PC-9 (cell line): ENCODE results near the gene INTS13. TPM values are rescaled to one million over a fixed set of nuclear protein-coding genes. Genes with fewer than 3 reads are reported as not detected.

ENCODE experiments used
- BruUV-seq: library from RNA; stranded (reverse); fragments of 400-500 nt; replicated peaks from 2 replicates; lab custom pipeline; 2021; lab: Mats Ljungman, UMichigan
- CTCF ChIA-PET: fragments of 300-600 bp; sonication (Branson Sonifier 250); formaldehyde crosslinking; loops from one replicate; lab custom pipeline; 2022; ENCODE audit warnings: antibody characterized with exemption; lab: Charles Lee
- POLR2A ChIA-PET: fragments of 300-600 bp; sonication (Branson Sonifier 250); formaldehyde crosslinking; loops from one replicate; lab custom pipeline; 2022; ENCODE audit warnings: antibody characterized with exemption; ENCODE audit not compliant: unreplicated experiment; lab: Charles Lee
- DNase-seq, 2 experiments: peaks; one replicate each; pipeline versions ENCODE4 v3.0.0 to v3.0.0-alpha.2; 2015 to 2022; ENCODE audit warnings: mixed read lengths in 1 of 2
- H2AFZ ChIP-seq: fragments of 200-600 bp; sonication (generic); 2 replicates; pipeline ENCODE4 v1.8.1; 2017; ENCODE audit warnings: antibody characterized with exemption
- H3F3A ChIP-seq: fragments of 200-600 bp; sonication (generic); 2 replicates; pipeline ENCODE4 v1.8.1; 2017; ENCODE audit warnings: antibody characterized with exemption, mild to moderate bottlenecking, low read depth; ENCODE audit not compliant: insufficient read depth
- H3K27ac ChIP-seq: fragments of 200-600 bp; sonication (generic); 2 replicates; pipeline ENCODE4 v1.6.1; 2016; ENCODE audit warnings: mixed run types
- H3K27me3 ChIP-seq: fragments of 200-600 bp; sonication (generic); 2 replicates; pipeline ENCODE4 v1.6.1; 2016; ENCODE audit warnings: low read depth, mixed run types; ENCODE audit not compliant: insufficient read depth
- H3K36me3 ChIP-seq: fragments of 200-600 bp; sonication (generic); 2 replicates; pipeline ENCODE4 v1.6.1; 2016; ENCODE audit warnings: low read depth, mixed run types
- H3K4me1 ChIP-seq: fragments of 200-600 bp; sonication (generic); replicated peaks from 2 replicates; pipeline ENCODE4 v1.6.1; 2016; ENCODE audit warnings: mixed run types; ENCODE audit not compliant: insufficient read depth
- H3K4me2 ChIP-seq: fragments of 200-600 bp; sonication (generic); 2 replicates; pipeline ENCODE4 v1.6.1; 2017; ENCODE audit warnings: mixed run types
- H3K4me3 ChIP-seq: fragments of 200-600 bp; sonication (generic); 2 replicates; pipeline ENCODE4 v1.6.1; 2016; ENCODE audit warnings: mixed run types
- H3K79me2 ChIP-seq: fragments of 200-600 bp; sonication (generic); 2 replicates; pipeline ENCODE4 v1.6.1; 2017; ENCODE audit warnings: low read depth, mixed run types
- H3K9me2 ChIP-seq: fragments of 200-600 bp; sonication (generic); 2 replicates; pipeline ENCODE4 v1.8.1; 2017; ENCODE audit warnings: mild to moderate bottlenecking; ENCODE audit not compliant: insufficient read depth
- H3K9me3 ChIP-seq: fragments of 200-600 bp; sonication (generic); 2 replicates; pipeline ENCODE4 v1.8.1; 2016; ENCODE audit warnings: low read depth; ENCODE audit not compliant: insufficient read depth
- H4K20me1 ChIP-seq: fragments of 200-600 bp; sonication (generic); 2 replicates; pipeline ENCODE4 v1.8.1; 2017; ENCODE audit not compliant: insufficient read depth
- CTCF ChIP-seq: fragments of 200-600 bp; sonication (generic); conservative IDR thresholded peaks from 2 replicates; pipeline ENCODE4 v1.6.1; 2017; ENCODE audit warnings: mixed run types, antibody characterized with exemption, mild to moderate bottlenecking, moderate library complexity
- EZH2 ChIP-seq: fragments of 200-600 bp; sonication (generic); IDR thresholded peaks from 2 replicates; pipeline ENCODE4 v1.8.0; 2017; ENCODE audit warnings: antibody characterized with exemption, low read depth
- intact Hi-C: fragments of 100-400 bp; cut with micrococcal nuclease; formaldehyde crosslinking; loops from one replicate; pipeline ENCODE4 v1.10.0; 2022; ENCODE audit not compliant: unreplicated experiment
- total RNA-seq: library from RNA; stranded (reverse); gene quantifications from 2 replicates; pipeline ENCODE4 v1.2.3, GENCODE V29; 2021

INTS13 gene
- total RNA-seq, 1 experiment from 2014 or later: 40.8 TPM

DNA sequence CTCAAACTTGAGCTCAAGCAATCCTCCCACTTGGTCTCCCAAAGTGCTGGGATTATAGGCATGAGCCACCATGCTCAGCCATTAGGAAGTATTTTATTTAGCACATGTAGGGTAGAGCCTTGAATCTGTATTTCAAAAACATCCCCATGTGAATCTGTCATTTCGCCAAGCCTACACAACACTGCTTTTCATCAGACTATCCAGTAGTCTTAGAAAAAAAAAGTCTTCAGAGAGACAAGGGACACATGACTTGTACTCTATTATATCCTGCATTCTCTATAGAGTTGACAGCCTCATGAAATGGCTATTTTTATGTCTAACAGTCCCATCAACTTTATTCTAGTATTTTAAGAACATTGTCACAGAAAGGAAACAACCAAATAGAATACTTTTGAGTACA, 41.0 kb upstream of the INTS13 start:
- intact Hi-C loops: no loop called here
- DNase-seq: no peak
- TF ChIP-seq CTCF (no peak), EZH2 (no peak)
- no peaks in the 10 kb centered on the region for H3K9me3 ChIP-seq
- H3K9me2 ChIP-seq: no peaks in the 10 kb centered on the region
- H3K4me2 ChIP-seq: no peak overlapping the region
- no peak overlapping the region for H2AFZ ChIP-seq
- ChIA-PET CTCF (interaction anchor here (0.6 to 0.7 kb wide), 2 partner anchors 101 to 178 kb away, joined by 3 to 8 read pairs; no protein-coding TSS in a partner anchor), POLR2A (no interaction called here)
- H3K36me3 ChIP-seq: no peaks in the 10 kb centered on the region
- no peak overlapping the region for H3K4me3 ChIP-seq
- no peaks in the 10 kb centered on the region for H3F3A ChIP-seq
- H3K27ac ChIP-seq: no peak overlapping the region
- BruUV-seq: no TSS peak
- H3K79me2 ChIP-seq: no peaks in the 10 kb centered on the region
- H3K4me1 ChIP-seq: no peaks in the 10 kb centered on the region
- H4K20me1 ChIP-seq: no peaks in the 10 kb centered on the region
- no peaks in the 10 kb centered on the region for H3K27me3 ChIP-seq

DNA sequence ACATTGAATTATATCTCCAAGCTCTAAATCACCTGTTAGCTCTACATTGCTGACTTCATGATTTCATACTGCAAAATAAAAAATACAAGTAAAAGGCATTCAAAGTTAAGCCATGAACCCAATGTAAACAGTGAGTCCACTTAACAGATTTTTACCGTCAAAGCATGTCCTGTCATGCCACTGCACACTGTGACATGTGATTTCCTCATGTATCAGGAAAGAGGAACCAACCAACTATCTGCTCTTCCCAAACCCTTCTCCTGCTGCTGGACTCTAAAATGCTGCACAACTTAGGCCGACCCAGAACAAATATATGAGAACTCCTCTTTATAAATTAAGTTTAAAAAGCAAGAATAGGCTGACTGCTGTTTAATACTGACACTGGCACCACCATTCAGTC, 38.9 kb upstream of the INTS13 start:
- TF ChIP-seq CTCF (no peak), EZH2 (no peak)
- Histone ChIP-seq H3K4me3 (no peak overlapping the region), H3K9me3 (no peaks in the 10 kb centered on the region), H2AFZ (no peak overlapping the region), H3K27ac (no peak overlapping the region), H4K20me1 (no peaks in the 10 kb centered on the region), H3K4me1 (no peaks in the 10 kb centered on the region), H3K9me2 (no peaks in the 10 kb centered on the region), H3K36me3 (no peaks in the 10 kb centered on the region), H3K4me2 (no peak overlapping the region), H3F3A (no peaks in the 10 kb centered on the region), H3K79me2 (no peaks in the 10 kb centered on the region), H3K27me3 (no peaks in the 10 kb centered on the region)
- ChIA-PET CTCF (interaction anchor here (0.6 kb wide), 1 partner anchor 35 kb away, joined by 3 read pairs; no protein-coding TSS in a partner anchor), POLR2A (interaction anchor here (0.6 kb wide), 1 partner anchor 20 kb away, joined by 5 read pairs; no protein-coding TSS in a partner anchor)
- DNase-seq: no peak
- BruUV-seq: no TSS peak
- intact Hi-C loops: no loop called here

GRCh38 chr12:26971963-26972362, 34.2 kb upstream of the INTS13 start:
- DNase-seq: no peak
- TF ChIP-seq CTCF (no peak), EZH2 (no peak)
- no peaks in the 10 kb centered on the region for H3K36me3 ChIP-seq
- no peaks in the 10 kb centered on the region for H3K27me3 ChIP-seq
- H3K4me1 ChIP-seq: no peaks in the 10 kb centered on the region
- no peaks in the 10 kb centered on the region for H3F3A ChIP-seq
- intact Hi-C loops: no loop called here
- ChIA-PET POLR2A (interaction anchor here (0.5 to 0.6 kb wide), 2 partner anchors 355 to 1237 kb away, joined by 3 to 9 read pairs; no protein-coding TSS in a partner anchor), CTCF (interaction anchor here (1.3 kb wide), 1 partner anchor 8 kb away, joined by 3 read pairs; no protein-coding TSS in a partner anchor)
- no peaks in the 10 kb centered on the region for H4K20me1 ChIP-seq
- H3K9me2 ChIP-seq: no peaks in the 10 kb centered on the region
- H3K4me2 ChIP-seq: no peak overlapping the region
- H2AFZ ChIP-seq: no peak overlapping the region
- BruUV-seq: no TSS peak
- H3K79me2 ChIP-seq: no peaks in the 10 kb centered on the region
- no peak overlapping the region for H3K27ac ChIP-seq
- H3K4me3 ChIP-seq: no peak overlapping the region
- H3K9me3 ChIP-seq: no peaks in the 10 kb centered on the region
